Endothelial cell of umbilical vein (primary cell): ENCODE measurements around the gene NCAPG2. TPM values are rescaled to one million over a fixed set of nuclear protein-coding genes. Genes with fewer than 3 reads are reported as not detected.
"Not testable (repeated sequence)": the region's sequence is repeated elsewhere in the genome, so short reads cannot be mapped to it uniquely, and the experiment has no call there.

Source experiments
- BruUV-seq: library from RNA; stranded (reverse); fragments of 400-500 nt; replicated peaks from 2 replicates; lab custom pipeline; 2021; lab: Mats Ljungman, UMichigan
- CTCF ChIA-PET: fragments of 300-600, 350-600 bp; sonication (Branson Sonifier 250); formaldehyde crosslinking; loops from one replicate; lab custom pipeline; 2021; ENCODE audit warnings: antibody characterized with exemption, inconsistent platforms; lab: Charles Lee
- POLR2A ChIA-PET: fragments of 300-600, 350-600 bp; sonication (Branson Sonifier 250); formaldehyde crosslinking; loops from one replicate; lab custom pipeline; 2021; ENCODE audit warnings: antibody characterized with exemption, inconsistent platforms; lab: Charles Lee
- DNase-seq: peaks from one replicate; pipeline ENCODE4 v3.0.0-alpha.2; 2011; ENCODE audit warnings: low read depth, low spot score
- FAIRE-seq: peaks from 2 replicates; lab custom pipeline; 2011; peaks lifted over from hg19 to GRCh38; lab: Jason Lieb, UNC
- H2AFZ ChIP-seq: 2 replicates; pipeline ENCODE4 v1.6.0; 2012; ENCODE audit warnings: low read depth, low read length, control low read depth, inconsistent platforms
- H3K27ac ChIP-seq: 2 replicates; pipeline ENCODE4 v1.5.1; 2011; ENCODE audit warnings: low read depth, mild to moderate bottlenecking, control low read depth, low read length, moderate library complexity; ENCODE audit not compliant: insufficient read depth
- H3K27me3 ChIP-seq, 2 experiments: 2 replicates each; pipeline versions ENCODE4 v1.6.0 to v1.6.1; 2011; ENCODE audit warnings: low read length in 2 of 2, mixed read lengths in 1 of 2; ENCODE audit not compliant: control insufficient read depth in 2 of 2, insufficient read depth in 2 of 2
- H3K36me3 ChIP-seq, 2 experiments: 2 replicates in 1 of 2; 3 replicates in 1 of 2; pipeline ENCODE4 v1.5.1; 2011; ENCODE audit warnings: low read length in 2 of 2, mild to moderate bottlenecking in 1 of 2, moderate library complexity in 1 of 2; ENCODE audit not compliant: control insufficient read depth in 2 of 2, insufficient read depth in 2 of 2; ENCODE audit errors: extremely low read depth in 1 of 2
- H3K4me1 ChIP-seq: 3 replicates; pipeline ENCODE4 v1.5.1; 2011; ENCODE audit warnings: mild to moderate bottlenecking, low read length; ENCODE audit not compliant: control insufficient read depth, insufficient read depth; ENCODE audit errors: extremely low read depth
- H3K4me2 ChIP-seq: 2 replicates; pipeline ENCODE4 v1.6.1; 2011; ENCODE audit warnings: low read length, control low read depth, mixed read lengths; ENCODE audit not compliant: insufficient read depth
- H3K4me3 ChIP-seq, 3 experiments: fragments of 200-600 bp in 1 of 3; sonication (generic), shearing (Covaris generic) in 1 of 3; replicated peaks in 1 of 3; 2 replicates each; pipeline ENCODE4 v1.5.1; 2011 to 2016; ENCODE audit warnings: control low read depth in 3 of 3, low read length in 3 of 3, mild to moderate bottlenecking in 2 of 3, inconsistent platforms in 1 of 3, low read depth in 1 of 3, moderate library complexity in 1 of 3; ENCODE audit not compliant: insufficient read depth in 1 of 3
- H3K79me2 ChIP-seq: 2 replicates; pipeline ENCODE4 v1.6.0; 2012; ENCODE audit warnings: low read length, inconsistent platforms; ENCODE audit not compliant: control insufficient read depth, insufficient read depth
- H3K9ac ChIP-seq: replicated peaks from 2 replicates; pipeline ENCODE3; 2011; ENCODE audit warnings: low read length, control low read depth; ENCODE audit not compliant: insufficient read depth; ENCODE audit errors: extremely low read depth
- H3K9me1 ChIP-seq: replicated peaks from 3 replicates; pipeline ENCODE4 v1.6.0; 2011; ENCODE audit warnings: mild to moderate bottlenecking, low read length; ENCODE audit not compliant: control insufficient read depth, insufficient read depth; ENCODE audit errors: extremely low read depth
- H3K9me3 ChIP-seq: replicated peaks from 2 replicates; pipeline ENCODE4 v1.5.1; 2012; ENCODE audit warnings: low read length, inconsistent platforms; ENCODE audit not compliant: control insufficient read depth, insufficient read depth
- H4K20me1 ChIP-seq: replicated peaks from 2 replicates; pipeline ENCODE3; 2011; ENCODE audit warnings: mild to moderate bottlenecking, low read length; ENCODE audit not compliant: control insufficient read depth, insufficient read depth; ENCODE audit errors: extremely low read depth
- EZH2 ChIP-seq: IDR thresholded peaks from 2 replicates; pipeline ENCODE4 v1.6.1; 2012; ENCODE audit warnings: borderline replicate concordance, low read depth, mild to moderate bottlenecking, moderate library complexity, low read length, inconsistent platforms; ENCODE audit not compliant: severe bottlenecking
- MAX ChIP-seq: IDR thresholded peaks from 2 replicates; pipeline ENCODE4 v1.6.1; 2011; ENCODE audit not compliant: insufficient read depth, insufficient read length
- dilution Hi-C: fragments of 300-500 bp; cut with MboI; formaldehyde crosslinking; loops from one replicate; pipeline ENCODE4 v1.15.0; 2019; ENCODE audit warnings: low sequenced_read_pairs; ENCODE audit not compliant: extremely low pct_ligation_motif_present
- intact Hi-C: fragments of 100-400 bp; cut with micrococcal nuclease; formaldehyde crosslinking; loops from one replicate; pipeline ENCODE4 v1.10.0; 2022
- polyA plus RNA-seq, 4 experiments: library from polyadenylated mRNA; depleted of rRNA in 3 of 4; stranded (reverse) in 3 of 4; unstranded in 1 of 4; fragments of >200 nt; gene quantifications; 2 replicates each; pipeline versions ENCODE4 v1.2.1 to v1.2.3, GENCODE V29; 2011 to 2012; ENCODE audit warnings: missing spikeins in 1 of 4
- total RNA-seq: library from RNA; stranded (reverse); gene quantifications from 2 replicates; pipeline ENCODE4 v1.2.3, GENCODE V29; 2021

NCAPG2 gene
- total and polyA plus RNA-seq, 2 donors (not counting 3 experiments of a cell fraction or from before 2014, with no cell fraction given), result 19.2 to 62.3 TPM

GRCh38 chr7:158698657-158699195 lies 5.9 kb downstream of the NCAPG2 start:
- Histone ChIP-seq H3K79me2 (peaks cover 75% of the 10 kb centered on the region), H3K27ac (no peak overlapping the region), H3K9me1 (no peaks in the 10 kb centered on the region), H3K9ac (no peak overlapping the region), H3K4me1 (peaks cover 22% of the 10 kb centered on the region), H3K36me3 (peaks cover 0 to 2% of the 10 kb centered on the region in 2 experiments), H2AFZ (no peak overlapping the region), H3K4me2 (no peak overlapping the region), H3K27me3 (no peaks in the 10 kb centered on the region), H4K20me1 (no peaks in the 10 kb centered on the region), H3K4me3 (no peak overlapping the region), H3K9me3 (no peaks in the 10 kb centered on the region)
- FAIRE-seq (no peak), DNase-seq (no peak)
- no TSS peak for BruUV-seq
- CTCF ChIA-PET, result interaction anchor here (1.0 to 8.0 kb wide), 2 partner anchors 8 to 279 kb away, joined by 3 to 291 read pairs; no protein-coding TSS in a partner anchor
- intact Hi-C loops, result no loop called here
- TF ChIP-seq EZH2 (no peak), MAX (no peak)
- dilution Hi-C loops, result no loop called here
- POLR2A ChIA-PET, result no interaction called here

GRCh38 chr7:158697597-158697996 lies 7.0 kb downstream of the NCAPG2 start:
- H2AFZ ChIP-seq, POLR2A ChIA-PET, FAIRE-seq, H3K9ac ChIP-seq, H3K9me3 ChIP-seq, H3K4me3 ChIP-seq, H4K20me1 ChIP-seq, H3K27me3 ChIP-seq, H3K27ac ChIP-seq, H3K9me1 ChIP-seq, H3K4me2 ChIP-seq, dilution Hi-C loops, H3K36me3 ChIP-seq, BruUV-seq, DNase-seq: not testable (repeated sequence)
- CTCF ChIA-PET, result interaction anchor here (8.0 kb wide), 1 partner anchor 280 kb away, joined by 291 read pairs; no protein-coding TSS in a partner anchor
- intact Hi-C loops, result loop anchor here (2.0 kb wide), 1 partner anchor 159 kb away; the partner anchor contains the start of gene DYNC2I1
- peaks cover 65% of the 10 kb centered on the region for H3K79me2 ChIP-seq
- peaks cover 11% of the 10 kb centered on the region for H3K4me1 ChIP-seq
